Natural killer cell (primary cell): Measurements from ENCODE around the gene VILL. TPM values are rescaled to one million over a fixed set of nuclear protein-coding genes. Genes with fewer than 3 reads are reported as not detected.
A peak's percentile ranks its signal among the peaks of the same experiment; 100 is the strongest.

Source experiments
- ATAC-seq, 3 donors: fragments of 150-1000 bp in 2 of 3; fragments of 200-7000 bp in 1 of 3; cut with Tn5 transposase; 1 replicate in 1 of 3; 2 replicates in 2 of 3; pipeline ENCODE4 v1.10.0; 2021; ENCODE audit warnings: mild to moderate bottlenecking in 2 of 3, moderate library complexity in 2 of 3
- DNase-seq, 2 donors: peaks; one replicate each; pipeline versions ENCODE4 v3.0.0 to v3.0.0-alpha.2; 2013 to 2021; ENCODE audit warnings: mixed read lengths in 1 of 2
- H3K27ac ChIP-seq: one replicate; pipeline ENCODE4 v1.5.1; 2013; ENCODE audit warnings: mild to moderate bottlenecking, low read length
- H3K27me3 ChIP-seq: one replicate; pipeline ENCODE4 v1.6.1; 2013; ENCODE audit warnings: low read length; ENCODE audit not compliant: control insufficient read depth, insufficient read depth
- H3K36me3 ChIP-seq: one replicate; pipeline ENCODE4 v1.6.1; 2013; ENCODE audit warnings: low read length; ENCODE audit not compliant: control insufficient read depth, insufficient read depth
- H3K4me1 ChIP-seq: one replicate; pipeline ENCODE4 v1.6.1; 2013; ENCODE audit warnings: low read length; ENCODE audit not compliant: control insufficient read depth, insufficient read depth
- H3K4me3 ChIP-seq: one replicate; pipeline ENCODE4 v1.5.1; 2013; ENCODE audit warnings: low read length
- H3K9me3 ChIP-seq: one replicate; pipeline ENCODE4 v1.6.1; 2013; ENCODE audit warnings: low read length; ENCODE audit not compliant: control insufficient read depth, insufficient read depth
- H3K27ac Mint-ChIP-seq, 2 donors: one replicate each; pipeline ENCODE4 v1.8.0; 2022; ENCODE audit warnings: mild to moderate bottlenecking in 2 of 2, mixed read lengths in 2 of 2, moderate library complexity in 1 of 2
- H3K27me3 Mint-ChIP-seq, 2 donors: one replicate each; pipeline ENCODE4 v1.8.0; 2022; ENCODE audit warnings: low read depth in 2 of 2, mixed read lengths in 2 of 2
- H3K36me3 Mint-ChIP-seq: one replicate; pipeline ENCODE4 v1.8.0; 2022; ENCODE audit warnings: mixed read lengths
- H3K4me1 Mint-ChIP-seq, 2 donors: one replicate each; pipeline ENCODE4 v1.8.0; 2022; ENCODE audit warnings: mixed read lengths in 2 of 2
- H3K4me3 Mint-ChIP-seq: one replicate; pipeline ENCODE4 v1.8.0; 2022; ENCODE audit warnings: mild to moderate bottlenecking, moderate library complexity, mixed read lengths
- H3K9me3 Mint-ChIP-seq, 2 donors: one replicate each; pipeline ENCODE4 v1.8.0; 2022; ENCODE audit warnings: mixed read lengths in 2 of 2
- CTCF ChIP-seq: fragments of 200-600 bp; IDR thresholded peaks from one replicate; pipeline ENCODE4 v1.8.0; 2022; ENCODE audit warnings: antibody characterized with exemption
- WGBS: methylation state at CpG from one replicate; pipeline ENCODE4 v1.1.7; 2013; ENCODE audit warnings: missing lambda C conversion rate; ENCODE audit not compliant: insufficient coverage; 5-methylcytosine and 5-hydroxymethylcytosine counted together
- intact Hi-C: fragments of 100-400 bp; cut with micrococcal nuclease; formaldehyde crosslinking; loops from one replicate; pipeline ENCODE4 v1.14.2; 2022
- total RNA-seq, 4 donors: library from RNA; stranded (reverse); fragments of 120-200 nt in 1 of 4; gene quantifications; one replicate each; pipeline versions ENCODE4 v1.2.3 to v1.2.4, GENCODE V29; 2013 to 2022

Gene VILL
- total RNA-seq, 3 donors from 2014 or later (not counting 1 experiment from before 2014, with no cell fraction given): 25.6 to 27.8 (median 26.9) TPM

GRCh38 chr3:37993820-37994638 lies 3.4 kb downstream of the VILL start:
- ATAC-seq: peak; percentile 48 to 61 (median 49)

GRCh38 chr3:37994639-37994972 lies 4.0 kb downstream of the VILL start:
- Histone ChIP-seq H3K4me3 (peak overlapping the region; percentile 59), H3K36me3 (peaks cover under 1% of the 10 kb centered on the region), H3K4me1 (peaks cover 44% of the 10 kb centered on the region), H3K27me3 (no peaks in the 10 kb centered on the region), H3K27ac (peak overlapping the region; percentile 64), H3K9me3 (no peaks in the 10 kb centered on the region)
- intact Hi-C loops: no loop called here
- ATAC-seq (no peak), DNase-seq (no peak)
- H3K9me3 Mint-ChIP-seq: no peaks in the 10 kb centered on the region
- 0% methylated on average over 1 of the region's 2 CpGs for WGBS
- H3K36me3 Mint-ChIP-seq: no peaks in the 10 kb centered on the region
- peaks cover 46 to 59% of the 10 kb centered on the region in 2 donors for H3K4me1 Mint-ChIP-seq
- no peak for TF ChIP-seq CTCF
- H3K27ac Mint-ChIP-seq: peak overlapping the region; percentile 82 to 96
- no peaks in the 10 kb centered on the region for H3K27me3 Mint-ChIP-seq
- peak overlapping the region; percentile 91 for H3K4me3 Mint-ChIP-seq

More at GRCh38 chr3:37993820-37994638, 3.4 kb downstream of the VILL start:
- Mint-ChIP-seq H3K27me3 (no peaks in the 10 kb centered on the region), H3K36me3 (no peaks in the 10 kb centered on the region), H3K4me1 (peaks cover 46 to 54% of the 10 kb centered on the region in 2 donors), H3K9me3 (no peaks in the 10 kb centered on the region), H3K27ac (peak overlapping the region; percentile 82 to 96), H3K4me3 (peak overlapping the region; percentile 91)
- TF ChIP-seq CTCF: no peak
- H3K27me3 ChIP-seq: no peaks in the 10 kb centered on the region
- peak overlapping the region; percentile 59 for H3K4me3 ChIP-seq
- peak; percentile 53 to 76 for DNase-seq
- intact Hi-C loops: no loop called here
- peak overlapping the region; percentile 64 for H3K27ac ChIP-seq
- WGBS: 1% methylated on average over 49 of the region's 49 CpGs
- H3K9me3 ChIP-seq: no peaks in the 10 kb centered on the region
- H3K36me3 ChIP-seq: no peaks in the 10 kb centered on the region
- H3K4me1 ChIP-seq: peaks cover 39% of the 10 kb centered on the region

DNA sequence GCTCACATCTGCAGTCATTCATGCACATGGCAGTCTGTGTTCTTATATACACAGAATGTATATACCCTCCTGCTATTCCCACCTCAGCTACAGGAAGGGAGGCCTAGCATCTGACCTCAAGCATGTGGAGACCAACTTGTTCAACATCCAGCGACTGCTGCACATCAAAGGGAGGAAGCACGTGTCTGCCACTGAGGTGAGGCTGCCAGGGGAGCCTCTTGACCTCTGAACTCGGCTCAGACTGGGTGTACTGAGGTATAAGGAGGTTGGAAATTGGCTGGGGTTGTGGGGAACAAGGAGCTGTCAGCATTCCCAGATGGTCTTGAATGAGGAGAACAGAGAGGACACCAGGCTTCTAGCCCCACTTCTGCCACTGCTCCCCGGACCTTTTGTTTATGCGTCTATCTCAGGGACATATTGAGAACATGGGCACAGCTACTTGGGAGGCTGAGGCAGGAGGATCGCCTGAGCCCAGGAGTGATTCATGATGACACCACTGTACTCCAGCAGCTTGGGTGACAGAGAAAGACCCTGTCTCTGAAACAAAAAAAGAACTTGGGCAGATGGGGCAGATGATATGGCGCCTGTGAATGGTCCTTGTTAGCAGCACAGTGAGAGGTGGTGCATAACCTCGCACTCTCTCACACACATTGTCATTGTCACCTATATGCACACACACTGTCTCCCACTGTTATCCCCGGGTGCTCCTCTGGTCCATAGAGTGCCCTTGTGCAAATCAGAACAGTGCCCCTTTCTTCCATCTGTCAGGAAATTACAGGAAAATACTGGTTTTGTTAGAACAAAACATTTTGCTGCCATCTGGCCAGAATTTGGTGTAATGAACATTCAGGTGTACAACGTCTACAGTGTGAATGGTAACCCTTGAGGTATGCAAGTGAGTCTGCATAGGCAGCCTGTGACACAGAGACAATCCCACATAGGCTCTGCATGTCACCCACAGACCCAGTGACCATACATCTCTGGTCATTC lies 5.4 kb downstream of the VILL start:
- Histone ChIP-seq H3K27me3 (no peaks in the 10 kb centered on the region), H3K9me3 (no peaks in the 10 kb centered on the region), H3K4me1 (peaks cover 44% of the 10 kb centered on the region), H3K4me3 (no peak overlapping the region), H3K36me3 (peaks cover 6% of the 10 kb centered on the region), H3K27ac (no peak overlapping the region)
- Mint-ChIP-seq H3K27ac (peak overlapping the region; percentile 82 to 96), H3K4me3 (peak overlapping the region; percentile 91), H3K4me1 (peaks cover 46 to 60% of the 10 kb centered on the region in 2 donors), H3K36me3 (no peaks in the 10 kb centered on the region), H3K27me3 (no peaks in the 10 kb centered on the region), H3K9me3 (no peaks in the 10 kb centered on the region)
- WGBS: 83% methylated on average over 10 of the region's 10 CpGs
- intact Hi-C loops: loop anchor here (2.0 kb wide), 1 partner anchor 43 kb away; the partner anchor contains the start of gene DLEC1
- ATAC-seq: no peak
- DNase-seq: peak in 1 of 2 donors; percentile 50
- no peak for TF ChIP-seq CTCF
